Measurements from ENCODE around the gene GARRE1.

DNA sequence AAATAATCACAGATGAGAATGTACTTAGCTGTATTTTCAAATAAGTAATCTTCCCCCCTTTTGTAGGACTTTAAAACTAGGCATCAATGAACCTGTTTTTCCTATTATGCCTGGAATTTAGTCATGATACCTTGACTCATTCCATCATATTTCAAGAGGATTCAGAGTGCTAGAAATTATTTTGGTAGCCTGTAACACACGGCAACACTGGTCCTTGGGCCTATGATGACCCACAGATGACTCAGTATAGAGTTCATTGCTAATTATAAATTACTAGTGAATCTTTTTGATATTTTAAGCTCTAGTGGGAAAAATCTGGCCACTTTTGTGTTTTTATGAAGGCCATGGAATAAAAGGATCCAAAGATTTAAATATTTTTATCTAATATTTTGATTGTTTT is 26.0 kb upstream of the GARRE1 start:
- TF ChIP-seq CTCF (IDR thresholded peaks at IDR 0.05; ENCODE audit: control extremely low read depth in 1 of 3, insufficient read depth in 1 of 3, low read depth in 1 of 3, low read length in 3 of 3) (no peak), BCL11A (IDR thresholded peaks at IDR 0.05; ENCODE audit: low read depth in 2 of 2, low read length in 2 of 2) (no peak), BRCA1 (IDR thresholded peaks at IDR 0.05; ENCODE audit: low read depth, low read length) (no peak)

Data from H1 (cell line).